Lung (tissue), 12 donors: Measurements from ENCODE around the gene C3orf52. TPM values are rescaled to one million over a fixed set of nuclear protein-coding genes. Genes with fewer than 3 reads are reported as not detected.

Source experiments
- ATAC-seq: fragments of 200-7000 bp; cut with Tn5 transposase; one replicate; pipeline ENCODE4 v1.9.1; 2020; ENCODE audit warnings: moderate number of reproducible peaks; ENCODE audit not compliant: insufficient read depth, low FRiP score
- DNase-seq, 3 donors: peaks; one replicate each; pipeline ENCODE4 v3.0.0-alpha.2; 2013 to 2017
- H3K27ac ChIP-seq, 2 donors: one replicate each; pipeline ENCODE4 v1.5.1; 2013; ENCODE audit warnings: mild to moderate bottlenecking in 2 of 2, moderate library complexity in 2 of 2, control low read depth in 1 of 2, inconsistent platforms in 1 of 2, low read depth in 1 of 2, low read length in 1 of 2
- H3K27me3 ChIP-seq, 3 donors: one replicate each; pipeline ENCODE4 v1.5.1; 2013; ENCODE audit warnings: low read length in 2 of 3; ENCODE audit not compliant: control insufficient read depth in 3 of 3, insufficient read depth in 3 of 3
- H3K36me3 ChIP-seq, 4 donors: one replicate each; pipeline ENCODE4 v1.5.1; 2013; ENCODE audit warnings: low read length in 4 of 4, mild to moderate bottlenecking in 1 of 4, moderate library complexity in 1 of 4; ENCODE audit not compliant: control insufficient read depth in 4 of 4, insufficient read depth in 4 of 4
- H3K4me1 ChIP-seq, 5 donors: one replicate each; pipeline ENCODE4 v1.5.1; 2013; ENCODE audit warnings: low read length in 5 of 5, mild to moderate bottlenecking in 2 of 5, moderate library complexity in 1 of 5; ENCODE audit not compliant: control insufficient read depth in 5 of 5, insufficient read depth in 5 of 5
- H3K4me3 ChIP-seq: one replicate; pipeline ENCODE4 v1.5.1; 2013; ENCODE audit warnings: mild to moderate bottlenecking, control low read depth, moderate library complexity
- H3K9ac ChIP-seq, 2 donors: one replicate each; pipeline ENCODE4 v1.5.1; 2013; ENCODE audit warnings: low read length in 2 of 2, control low read depth in 1 of 2; ENCODE audit not compliant: insufficient read depth in 1 of 2
- H3K9me3 ChIP-seq, 4 donors: one replicate each; pipeline ENCODE4 v1.5.1; 2013; ENCODE audit warnings: low read length in 3 of 4, mild to moderate bottlenecking in 1 of 4, moderate library complexity in 1 of 4; ENCODE audit not compliant: control insufficient read depth in 4 of 4, insufficient read depth in 3 of 4
- CTCF ChIP-seq: IDR thresholded peaks from 2 replicates; pipeline ENCODE4 v1.5.1; 2012; ENCODE audit warnings: mild to moderate bottlenecking; ENCODE audit errors: control extremely low read depth, extremely low read depth
- WGBS, 2 donors: extraction: QIAGEN DNeasy Blood & Tissue Kit; methylation state at CpG; one replicate each; pipeline ENCODE4 v1.1.7; 2013; 5-methylcytosine and 5-hydroxymethylcytosine counted together
- polyA plus RNA-seq, 2 donors: library from polyadenylated mRNA; stranded (reverse); fragments of 200-250 nt; gene quantifications; one replicate each; pipeline ENCODE4 v1.2.1, GENCODE V29; 2013
- total RNA-seq, 2 donors: library from RNA; depleted of rRNA in 1 of 2; stranded (reverse); fragments of >200 nt in 1 of 2; gene quantifications; one replicate each; pipeline ENCODE4 v1.2.1, GENCODE V29; 2014 to 2021
- donor health status: control.
- donor health status: control.
- donor health status: Bipolar disorder and iron deficiency.
- donor health status: healthy.
- donor health status: DM: yes; HTN: yes; CAD: no.

The C3orf52 gene
- total and polyA plus RNA-seq, 4 donors = 6.5 to 22.4 (median 14.5) TPM

GRCh38 chr3:112111785-112112402, 25.7 kb downstream of the C3orf52 start:
- Histone ChIP-seq H3K9ac (no peak overlapping the region), H3K4me3 (no peak overlapping the region), H3K4me1 (peaks cover 0 to 6% (median 3%) of the 10 kb centered on the region in 5 donors), H3K9me3 (peaks cover 0 to 1% (median 0%) of the 10 kb centered on the region in 4 donors), H3K27me3 (no peaks in the 10 kb centered on the region), H3K27ac (no peak overlapping the region), H3K36me3 (peaks cover 0 to 6% (median under 1%) of the 10 kb centered on the region in 4 donors)
- ATAC-seq (peak; percentile 64), DNase-seq (peak in 2 of 3 donors; percentile 33 to 61)
- peak; percentile 64 for TF ChIP-seq CTCF
- WGBS, 2 donors = 12 to 21% methylated on average over 3 of the region's 3 CpGs

GRCh38 chr3:112114576-112115160, 28.5 kb downstream of the C3orf52 start:
- WGBS, 2 donors = 96 to 97% methylated on average over 6 of the region's 6 CpGs
- DNase-seq = no peak
- Histone ChIP-seq H3K4me3 (no peak overlapping the region), H3K9ac (no peak overlapping the region), H3K9me3 (peaks cover 0 to 1% (median 0%) of the 10 kb centered on the region in 4 donors), H3K27ac (no peak overlapping the region), H3K36me3 (peaks cover 0 to 6% (median under 1%) of the 10 kb centered on the region in 4 donors), H3K27me3 (no peaks in the 10 kb centered on the region), H3K4me1 (peaks cover 0 to 6% (median 3%) of the 10 kb centered on the region in 5 donors)
- no peak for ATAC-seq
- no peak for TF ChIP-seq CTCF

GRCh38 chr3:112115161-112115739, 29.1 kb downstream of the C3orf52 start:
- H3K4me1 ChIP-seq = peaks cover 0 to 6% (median 3%) of the 10 kb centered on the region in 5 donors
- no peak overlapping the region for H3K4me3 ChIP-seq
- no peak for TF ChIP-seq CTCF
- ATAC-seq = no peak
- DNase-seq = no peak
- H3K9me3 ChIP-seq = peaks cover 0 to 1% (median 0%) of the 10 kb centered on the region in 4 donors
- H3K27me3 ChIP-seq = no peaks in the 10 kb centered on the region
- H3K9ac ChIP-seq = no peak overlapping the region
- peaks cover 0 to 6% (median under 1%) of the 10 kb centered on the region in 4 donors for H3K36me3 ChIP-seq
- H3K27ac ChIP-seq = no peak overlapping the region
- 91 to 93% methylated on average over 6 of the region's 6 CpGs for WGBS, 2 donors
